IPS DF 4.7 (cell line): ENCODE data around the gene ATP2A2.
"Not testable (repeated sequence)": the region's sequence is repeated elsewhere in the genome, so short reads cannot be mapped to it uniquely, and the experiment has no call there.

ENCODE experiments used
- DNase-seq: peaks from one replicate; pipeline ENCODE4 v3.0.0-alpha.2; 2013; ENCODE audit warnings: low spot score; ENCODE audit errors: extremely low read depth

The ATP2A2 gene

DNA sequence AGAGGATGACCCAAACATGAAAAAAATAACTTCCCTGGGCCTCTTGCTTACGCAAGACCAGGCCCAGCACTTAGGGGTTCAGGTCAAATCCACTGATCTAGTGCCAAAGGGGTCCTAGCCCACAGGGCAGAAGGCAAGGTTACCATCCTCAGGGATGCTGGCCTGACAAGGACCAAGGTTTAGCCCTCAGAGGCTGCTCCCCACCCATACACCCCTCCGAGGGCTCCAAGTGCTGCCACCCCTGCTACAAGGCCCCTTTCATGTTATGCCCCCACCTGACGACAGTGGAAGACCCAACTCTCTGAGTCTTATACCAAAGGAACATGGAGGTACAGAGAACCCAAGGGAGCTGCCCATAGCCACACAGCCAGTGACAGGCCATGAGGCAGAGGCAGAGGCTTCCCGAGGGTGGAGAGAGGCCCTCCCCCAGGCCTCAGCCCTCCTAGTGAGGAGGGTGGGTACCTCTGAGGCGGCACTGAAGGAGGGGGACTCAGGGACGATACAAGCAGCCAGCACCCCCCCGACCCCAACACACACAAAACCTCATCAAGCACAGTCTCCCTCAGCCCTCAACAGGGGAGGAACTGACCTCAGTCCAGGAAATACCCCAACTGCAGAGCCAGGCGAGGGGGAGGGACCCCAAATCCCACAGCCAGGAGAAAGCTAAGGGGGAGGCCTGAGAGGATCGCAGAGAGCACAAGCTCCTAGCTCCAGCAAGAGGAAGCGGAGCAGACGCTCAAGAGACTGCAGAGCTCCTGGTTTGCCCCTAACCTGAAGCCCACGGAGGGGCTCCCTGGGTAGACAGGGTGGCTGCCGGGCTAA, 85.5 kb downstream of the ATP2A2 start:
- DNase-seq = no peak

DNA sequence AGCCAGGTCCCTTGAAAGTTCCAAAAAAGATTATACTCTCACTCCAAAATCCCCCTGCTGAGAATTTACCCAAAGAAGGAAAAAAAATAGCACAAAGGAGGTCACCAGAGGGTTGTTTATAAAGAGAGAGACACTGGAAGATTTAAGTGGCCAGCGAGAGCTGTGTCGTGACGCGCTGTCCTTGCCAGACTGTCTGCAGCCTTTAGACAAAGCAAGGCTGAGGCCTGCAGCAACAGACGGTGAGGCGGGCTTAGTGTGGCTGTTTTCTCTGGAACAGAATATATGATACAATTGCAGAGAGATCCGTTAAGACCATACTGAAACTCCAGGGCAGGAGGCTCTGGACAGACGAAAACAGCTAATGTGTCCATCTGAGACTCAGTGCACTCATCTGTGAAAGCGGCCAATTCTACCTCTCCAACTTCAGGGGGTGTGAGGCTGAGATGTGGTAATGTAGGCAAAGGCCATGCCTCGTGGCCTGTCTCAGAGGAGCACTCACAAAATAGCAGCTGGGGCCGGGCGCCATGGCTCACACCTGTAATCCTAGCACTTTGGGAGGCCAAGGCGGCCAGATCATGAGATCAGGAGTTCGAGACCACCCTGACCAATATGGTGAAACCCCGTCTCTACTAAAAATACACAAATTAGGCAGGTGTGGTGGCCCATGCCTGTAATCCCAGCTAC, 86.3 kb downstream of the ATP2A2 start:
- DNase-seq = no peak

DNA sequence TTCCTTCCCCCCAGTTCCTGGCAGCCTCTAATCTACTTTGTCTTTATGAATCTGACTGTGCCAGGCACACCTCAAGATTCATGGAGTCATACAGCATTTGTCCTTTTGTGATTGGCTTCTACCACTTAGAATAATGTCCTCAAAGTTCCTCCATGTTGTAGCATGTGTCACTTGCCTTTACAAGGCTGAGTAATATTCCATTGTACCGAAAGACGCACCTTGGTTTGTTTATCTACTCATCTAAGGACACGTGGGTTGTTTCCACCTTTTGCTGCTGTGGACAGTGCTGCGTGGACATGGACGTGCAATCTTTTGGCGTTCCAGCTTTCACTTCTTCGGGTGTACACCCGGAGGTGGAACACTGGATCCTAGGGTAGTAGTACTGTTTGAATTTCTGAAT, 88.9 kb downstream of the ATP2A2 start:
- no peak for DNase-seq

DNA sequence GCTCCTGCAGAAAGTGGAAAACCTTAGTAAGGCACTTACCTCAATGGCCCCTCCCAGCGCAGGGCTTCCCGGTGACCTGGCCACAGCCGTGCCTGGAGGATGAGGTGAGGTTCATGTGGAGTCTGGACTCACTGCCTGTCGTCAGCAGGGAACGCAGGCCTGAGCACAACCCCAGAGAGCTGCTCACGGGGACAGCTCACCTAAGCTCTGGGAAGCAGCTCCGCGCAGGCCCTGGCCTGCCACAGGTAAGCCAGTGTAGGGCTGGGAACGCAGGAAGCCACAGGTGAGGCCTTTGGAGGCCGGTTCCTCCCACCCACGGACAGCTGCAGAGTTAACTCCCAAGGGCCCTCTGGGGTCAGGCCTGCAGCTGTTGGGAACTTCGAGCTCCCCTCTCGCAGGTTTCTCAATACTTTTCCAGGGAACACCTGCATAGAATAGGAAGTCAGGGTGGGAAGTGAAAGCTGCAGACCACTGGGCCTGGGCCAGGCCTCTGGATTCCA, 89.7 kb downstream of the ATP2A2 start:
- no peak for DNase-seq

DNA sequence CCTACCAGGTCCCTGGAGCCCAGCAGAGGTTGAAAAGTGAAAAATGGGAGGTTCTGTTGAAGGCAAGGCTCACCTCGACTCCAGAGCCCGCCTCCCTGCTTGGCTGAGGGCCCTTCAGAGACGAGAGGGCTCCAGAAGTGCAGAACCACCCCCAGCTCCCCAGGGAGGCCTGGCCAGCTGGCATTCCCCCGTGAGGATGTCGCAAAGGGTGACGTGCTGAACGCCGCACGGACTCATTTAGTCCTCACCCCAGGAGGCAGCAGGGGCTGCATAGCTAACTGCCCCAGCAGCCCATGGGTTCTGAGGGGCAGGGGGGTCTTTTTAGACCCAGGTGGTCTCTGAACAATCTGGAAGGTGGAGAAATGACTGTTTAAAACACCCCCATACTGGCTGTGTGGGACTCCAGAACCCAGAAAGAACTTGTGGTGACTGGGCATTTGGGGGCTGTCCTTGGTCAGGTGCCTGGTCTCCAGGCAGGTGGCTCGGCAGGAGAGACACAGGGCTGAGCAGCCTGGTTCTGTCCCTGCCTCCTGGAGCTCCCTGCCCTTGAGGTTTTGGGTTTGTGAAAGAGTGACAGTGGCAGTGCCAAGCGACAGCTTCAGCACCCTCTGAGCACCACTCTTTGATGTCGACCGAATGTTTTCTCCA, 90.5 kb downstream of the ATP2A2 start:
- DNase-seq = no peak

DNA sequence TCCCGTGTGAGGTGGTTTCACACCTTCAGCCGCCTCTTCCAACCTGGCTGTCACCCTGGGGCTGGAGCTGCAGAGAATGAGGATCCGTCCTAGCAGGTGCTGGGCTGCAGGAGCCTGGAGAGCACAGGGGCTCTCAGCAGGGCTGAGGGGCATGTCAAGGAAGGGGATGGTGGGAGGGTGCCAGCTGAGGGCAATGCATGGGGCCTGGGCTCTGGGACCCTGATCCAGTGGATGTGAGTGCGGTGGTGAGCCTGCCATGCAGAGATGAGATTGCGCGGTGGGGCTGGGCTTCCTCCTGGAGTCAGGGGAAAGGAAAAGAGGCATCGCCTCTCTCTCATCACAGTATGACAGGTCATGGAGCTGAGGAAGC, 91.0 kb downstream of the ATP2A2 start:
- no peak for DNase-seq

DNA sequence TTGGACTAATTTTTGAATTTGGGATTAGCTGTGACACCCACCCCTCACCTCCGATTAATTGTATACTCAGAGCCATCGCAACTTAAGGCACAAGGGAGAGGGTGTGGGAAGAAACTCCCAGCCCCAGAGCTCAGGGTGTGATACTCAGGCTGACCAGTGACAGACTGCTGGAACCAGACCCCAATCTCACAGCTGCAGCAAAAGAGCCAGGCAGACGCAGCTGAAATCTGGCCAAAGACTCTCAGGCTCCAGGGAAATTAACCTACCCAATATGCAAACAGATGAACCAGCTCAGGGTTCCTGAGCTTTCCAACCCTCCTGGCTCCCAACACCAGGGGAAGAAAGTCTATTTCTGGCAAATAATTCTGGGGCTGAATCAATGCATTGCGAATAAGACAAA, 92.0 kb downstream of the ATP2A2 start:
- no peak for DNase-seq

DNA sequence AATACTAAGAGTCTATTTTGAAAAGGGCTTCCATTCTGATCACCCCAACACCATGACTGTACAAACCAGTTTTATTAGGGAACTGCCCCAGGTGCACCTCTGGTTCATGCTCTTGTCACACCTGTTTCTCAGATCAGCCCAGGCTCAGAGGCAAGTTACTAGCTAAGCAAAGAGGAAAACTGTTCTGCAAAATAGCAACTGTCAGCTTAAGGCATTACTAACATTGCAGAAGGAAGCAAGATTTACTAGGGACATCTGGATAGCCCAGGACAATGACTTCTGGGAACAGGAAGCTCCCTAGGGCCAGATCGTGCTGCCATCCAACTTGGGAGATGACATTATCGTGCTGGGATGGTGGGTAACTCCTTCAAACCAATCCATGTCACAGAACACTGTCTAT, 92.4 kb downstream of the ATP2A2 start:
- no peak for DNase-seq

DNA sequence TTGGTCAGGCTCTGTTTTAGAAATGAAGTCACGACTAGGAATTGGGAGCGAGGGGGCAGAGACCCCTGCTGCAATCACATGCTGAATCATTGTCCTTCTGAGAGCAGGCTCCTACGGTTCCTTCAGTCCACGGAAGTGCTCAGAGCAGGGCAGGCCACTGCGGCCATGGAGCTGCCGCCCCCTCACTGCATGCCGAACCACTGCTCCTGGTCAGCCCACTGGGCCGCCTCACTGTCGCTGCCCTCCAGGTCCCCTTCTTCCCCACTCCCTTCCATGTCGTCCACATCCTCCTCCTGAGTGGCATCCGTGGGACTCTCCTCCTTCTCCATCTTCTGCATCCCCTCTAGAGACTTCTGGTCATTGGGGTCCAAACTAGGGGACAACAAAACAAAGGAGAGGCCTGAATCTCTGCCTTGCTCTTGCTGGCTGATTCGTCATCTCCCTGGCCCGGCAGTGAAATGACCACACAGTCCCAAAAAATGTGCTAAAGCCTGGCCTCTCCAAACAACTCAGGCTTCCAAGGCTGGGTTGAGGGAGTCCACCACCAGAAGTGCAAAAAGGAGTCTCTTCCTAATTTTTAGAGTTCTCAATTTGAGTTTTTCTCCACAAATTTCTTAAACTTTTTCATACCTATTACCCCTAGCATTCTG, 93.0 kb downstream of the ATP2A2 start:
- no peak for DNase-seq

DNA sequence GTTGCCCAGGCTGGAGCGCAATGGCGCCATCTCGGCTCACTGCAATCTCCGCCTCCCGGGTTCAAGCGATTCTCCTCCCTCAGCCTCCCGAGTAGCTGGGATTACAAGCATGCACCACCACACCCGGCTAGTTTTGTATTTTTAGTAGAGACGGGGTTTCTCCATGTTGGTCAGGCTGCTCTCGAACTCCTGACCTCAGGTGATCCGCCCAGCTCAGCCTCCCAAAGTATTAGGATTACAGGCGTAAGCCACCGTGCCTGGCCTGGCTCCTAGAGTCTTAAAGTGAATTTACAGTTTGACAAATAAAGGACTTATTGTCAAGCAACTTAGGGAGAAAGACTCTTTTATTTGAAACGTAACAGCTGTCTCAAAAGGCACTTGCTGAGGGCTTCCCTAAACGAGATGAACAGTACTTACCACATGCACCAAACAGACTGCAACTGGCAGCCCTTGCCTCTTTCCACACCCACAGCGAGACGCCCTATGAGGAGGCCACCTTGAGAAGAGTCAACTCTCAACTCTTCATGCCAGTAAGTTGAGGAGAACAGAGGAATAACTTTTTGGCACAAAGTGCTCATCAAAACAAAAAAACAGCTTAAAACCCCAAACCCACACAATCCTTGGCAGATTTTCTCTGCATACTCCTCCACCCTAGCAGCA, 97.2 kb downstream of the ATP2A2 start:
- DNase-seq = not testable (repeated sequence)

DNA sequence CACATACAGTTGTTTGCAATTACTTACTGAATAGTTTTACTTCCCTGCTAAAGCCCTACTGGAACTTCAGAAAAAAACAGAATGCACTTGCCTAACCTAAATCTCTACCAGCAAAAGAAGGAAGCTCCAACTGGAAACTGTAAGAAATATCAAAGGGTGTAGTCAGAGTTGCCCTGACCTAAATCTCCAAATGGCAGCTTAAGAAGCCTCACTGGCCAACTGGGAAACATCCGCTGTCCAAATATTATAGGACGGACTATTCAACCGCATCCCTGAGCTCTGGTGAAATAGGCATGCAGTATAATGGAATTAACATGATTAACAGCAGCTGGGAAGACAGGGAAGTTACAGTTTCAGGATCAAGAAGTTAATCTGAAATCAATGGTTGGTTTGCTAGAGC, 98.2 kb downstream of the ATP2A2 start:
- DNase-seq = no peak

DNA sequence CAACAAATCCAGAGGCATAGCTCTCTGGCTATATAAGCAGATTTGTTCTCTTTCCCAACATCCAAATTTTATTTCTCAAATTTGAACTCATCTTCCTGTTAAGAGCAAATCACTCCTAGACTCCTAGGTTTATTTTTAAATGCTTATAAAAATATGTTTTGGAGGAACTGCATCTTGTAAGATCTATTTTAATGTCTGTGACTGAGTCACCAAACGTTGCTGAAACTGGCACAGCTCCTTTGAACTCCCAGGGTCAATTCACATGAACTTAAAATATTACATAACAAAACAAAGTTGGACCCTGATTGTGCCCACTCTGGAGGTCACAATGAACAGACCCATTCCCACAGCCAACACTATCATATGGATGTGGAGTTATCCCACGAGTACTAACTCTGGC, 98.6 kb downstream of the ATP2A2 start:
- no peak for DNase-seq

DNA sequence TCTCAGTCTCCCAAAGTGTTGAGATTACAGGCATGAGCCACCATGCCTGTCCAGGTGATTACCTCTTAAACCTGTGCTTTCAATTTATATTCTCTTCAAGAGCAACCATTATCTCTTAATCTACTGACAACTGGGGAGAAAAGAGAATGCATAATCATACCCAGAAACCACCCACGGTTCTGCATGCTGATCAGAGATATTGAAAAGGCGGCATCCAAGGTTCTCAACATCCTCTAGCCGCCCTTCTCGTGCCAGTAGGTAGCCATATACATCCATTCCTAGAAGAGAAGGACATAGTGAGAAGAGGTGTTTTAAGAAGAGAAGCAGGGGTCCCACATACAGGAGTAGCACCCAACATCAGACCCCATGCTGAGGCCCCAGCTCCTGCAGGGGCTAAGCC, 101.6 kb downstream of the ATP2A2 start:
- DNase-seq = no peak
